ENCODE data around the gene DISC1.
"Not testable (repeated sequence)": the region's sequence is repeated elsewhere in the genome, so short reads cannot be mapped to it uniquely, and the experiment has no call there.

Gene DISC1

DNA sequence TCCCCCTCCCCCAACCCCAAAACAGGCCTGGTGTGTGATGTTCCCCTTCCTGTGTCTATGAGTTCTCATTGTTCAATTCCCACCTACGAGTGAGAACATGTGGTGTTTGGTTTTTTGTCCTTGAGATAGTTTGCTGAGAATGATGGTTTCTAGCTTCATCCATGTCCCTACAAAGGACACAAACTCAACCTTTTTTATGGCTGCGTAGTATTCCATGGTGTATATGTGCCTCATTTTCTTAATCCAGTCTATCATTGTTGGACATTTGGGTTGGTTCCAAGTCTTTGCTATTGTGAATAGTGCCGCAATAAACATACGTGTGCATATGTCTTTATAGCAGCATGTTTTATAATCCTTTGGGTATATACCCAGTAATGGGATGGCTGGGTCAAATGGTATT lies 102.4 kb downstream of the DISC1 start:
- not testable (repeated sequence) for DNase-seq (ENCODE audit: low read depth in 3 of 3)

DNA sequence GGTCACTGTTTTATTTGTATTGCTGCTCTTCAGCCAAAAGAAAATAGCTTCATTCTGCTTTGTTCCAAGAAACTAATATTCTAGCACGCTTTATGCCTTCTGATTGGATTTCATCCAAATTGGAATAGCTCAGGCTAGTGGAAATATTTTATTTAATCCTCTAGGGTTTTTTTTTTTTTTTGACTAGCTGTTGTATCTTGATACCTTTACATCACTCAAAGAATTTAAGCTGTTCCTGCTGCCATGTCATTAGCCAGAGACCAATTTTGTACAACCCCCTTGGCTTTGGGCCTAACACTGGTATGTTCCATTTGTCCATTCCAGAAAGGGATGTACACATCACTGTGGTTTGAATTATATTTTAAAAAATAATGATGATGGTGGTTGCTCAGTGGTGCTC lies 103.0 kb downstream of the DISC1 start:
- no peak for DNase-seq (ENCODE audit: low read depth in 3 of 3)

DNA sequence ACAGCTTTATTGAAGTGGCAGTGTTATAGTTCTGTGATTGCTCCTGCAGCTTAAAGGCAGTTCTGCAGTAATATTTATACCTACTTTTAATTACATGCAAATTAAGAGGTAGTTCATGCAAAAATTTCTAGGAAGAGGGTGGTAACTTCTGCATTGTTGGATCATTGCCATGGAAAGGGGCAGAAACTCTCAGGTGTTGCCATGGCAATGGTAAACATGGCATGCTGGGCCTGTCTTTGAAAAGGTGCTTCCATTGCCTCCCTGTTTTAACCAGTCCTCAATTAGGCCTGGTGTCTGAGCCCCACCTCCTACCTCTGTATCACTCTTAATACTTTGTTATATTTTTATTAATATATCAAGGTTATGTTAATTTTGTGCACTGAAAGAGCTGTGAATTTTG lies 104.7 kb downstream of the DISC1 start:
- DNase-seq (ENCODE audit: low read depth in 3 of 3) = no peak

DNA sequence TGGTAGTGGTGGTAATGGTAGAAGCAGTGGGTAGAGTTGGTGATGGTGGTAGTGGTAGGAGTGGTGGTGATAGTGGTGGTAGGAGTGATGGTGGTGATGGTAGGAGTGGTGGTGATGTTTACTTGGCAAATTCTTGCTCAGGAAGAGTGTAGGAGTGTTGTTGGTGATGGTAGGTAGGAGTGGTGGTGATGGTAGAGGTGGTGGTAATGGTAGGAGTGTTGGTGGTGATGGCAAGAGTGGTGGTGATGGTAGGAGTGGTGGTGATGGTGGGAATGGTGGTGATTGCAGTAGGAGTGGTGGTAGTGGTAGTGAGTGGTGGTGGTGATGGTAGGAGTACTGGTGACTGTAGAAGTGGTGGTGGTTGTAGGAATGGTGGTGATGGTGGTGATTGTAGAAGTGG lies 106.5 kb downstream of the DISC1 start:
- DNase-seq (ENCODE audit: low read depth in 3 of 3) = no peak

DNA sequence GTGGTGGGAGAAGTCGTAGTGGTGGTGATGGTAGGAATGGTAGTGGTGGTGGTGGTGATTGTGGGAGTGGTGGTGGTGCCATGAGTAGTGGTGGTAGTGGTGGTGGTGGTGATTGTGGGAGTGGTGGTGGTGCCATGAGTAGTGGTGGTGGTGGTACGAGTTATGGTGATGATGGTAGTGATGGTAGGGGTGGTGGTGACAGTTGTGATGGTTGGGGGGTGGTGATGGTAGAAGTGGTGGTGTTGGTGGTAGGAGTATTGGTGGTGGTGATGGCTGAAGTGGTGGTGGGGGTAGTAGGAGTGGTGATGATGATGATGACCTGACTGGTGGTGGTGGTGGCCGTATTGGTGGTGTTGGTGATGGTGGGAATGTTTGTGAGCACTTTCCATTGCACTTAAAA lies 107.1 kb downstream of the DISC1 start:
- DNase-seq (ENCODE audit: low read depth in 3 of 3) = no peak

DNA sequence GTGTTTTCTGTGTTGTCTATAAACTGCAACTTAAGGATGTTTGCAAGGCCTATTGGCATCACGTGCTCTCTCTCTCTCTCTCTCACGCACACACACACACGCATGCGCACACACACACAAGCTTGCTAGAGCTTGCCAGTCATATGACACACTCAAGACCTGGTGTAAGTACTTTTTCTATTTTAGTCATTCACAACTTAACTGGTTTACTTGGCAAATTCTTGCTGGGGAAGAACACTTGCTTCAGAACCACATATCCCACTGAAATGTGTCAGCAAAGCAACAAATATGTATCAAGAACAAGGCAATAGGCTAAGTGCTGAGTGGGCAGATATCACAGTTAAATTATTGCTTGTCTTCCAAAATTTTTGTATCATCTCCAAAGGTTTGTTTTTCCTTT lies 107.8 kb downstream of the DISC1 start:
- no peak for DNase-seq (ENCODE audit: low read depth in 3 of 3)

DNA sequence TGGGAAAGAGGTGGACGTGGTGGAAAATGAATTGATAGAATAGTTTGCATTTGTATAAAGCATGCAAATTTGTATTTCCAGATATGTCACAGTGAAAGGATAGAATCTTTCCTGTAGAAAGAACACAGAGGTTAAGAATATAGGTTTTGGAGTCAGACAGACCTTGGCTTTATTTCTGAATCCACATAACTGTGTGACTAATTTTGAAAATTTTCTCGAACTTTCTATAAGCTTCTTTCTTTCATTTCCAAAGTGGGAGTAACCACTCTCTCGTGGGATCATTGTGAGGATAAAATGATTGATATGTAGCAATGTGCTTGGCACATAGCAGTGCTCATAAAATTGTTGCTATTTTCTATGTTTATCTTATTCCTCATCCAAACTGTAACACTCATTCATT lies 108.8 kb downstream of the DISC1 start:
- DNase-seq (ENCODE audit: low read depth in 3 of 3) = no peak

DNA sequence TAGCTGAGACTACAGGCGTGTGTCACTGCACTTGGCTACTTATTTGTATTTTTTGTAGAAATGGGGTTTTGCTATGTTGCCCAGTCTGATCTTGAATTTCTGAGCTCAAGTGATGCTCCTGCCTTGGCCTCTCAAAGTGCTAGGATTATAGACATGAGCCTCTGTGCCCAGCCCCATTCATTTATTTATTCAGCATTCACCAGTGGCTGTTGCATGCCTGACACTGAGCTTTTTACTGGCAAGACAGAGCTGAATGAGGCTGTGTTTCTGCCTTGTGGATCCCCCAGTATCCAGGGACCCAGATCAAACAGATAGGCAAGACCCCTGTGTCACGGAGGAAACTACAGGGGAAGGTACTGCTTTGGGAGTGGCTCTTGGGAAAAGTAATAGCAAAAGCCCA lies 109.4 kb downstream of the DISC1 start:
- no peak for DNase-seq (ENCODE audit: low read depth in 3 of 3)

DNA sequence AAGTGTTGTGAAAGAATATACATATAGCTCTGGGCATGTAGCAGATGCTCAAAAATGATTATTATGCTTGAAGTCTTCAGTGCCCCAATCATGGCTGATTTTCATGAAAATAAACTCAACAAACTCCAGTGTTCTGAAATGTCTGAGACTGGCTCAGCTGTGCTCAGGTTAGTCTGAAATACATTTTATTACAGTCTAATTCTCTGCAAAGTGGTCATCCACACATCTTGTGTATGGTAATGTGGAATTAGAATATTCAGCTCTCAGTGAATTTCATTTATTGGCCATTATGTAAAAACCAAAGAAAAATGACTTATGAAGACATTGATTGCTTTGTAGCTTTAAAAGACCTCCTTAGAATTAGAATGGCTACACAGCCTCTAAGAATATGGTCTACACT lies 109.9 kb downstream of the DISC1 start:
- no peak for DNase-seq (ENCODE audit: low read depth in 3 of 3)

DNA sequence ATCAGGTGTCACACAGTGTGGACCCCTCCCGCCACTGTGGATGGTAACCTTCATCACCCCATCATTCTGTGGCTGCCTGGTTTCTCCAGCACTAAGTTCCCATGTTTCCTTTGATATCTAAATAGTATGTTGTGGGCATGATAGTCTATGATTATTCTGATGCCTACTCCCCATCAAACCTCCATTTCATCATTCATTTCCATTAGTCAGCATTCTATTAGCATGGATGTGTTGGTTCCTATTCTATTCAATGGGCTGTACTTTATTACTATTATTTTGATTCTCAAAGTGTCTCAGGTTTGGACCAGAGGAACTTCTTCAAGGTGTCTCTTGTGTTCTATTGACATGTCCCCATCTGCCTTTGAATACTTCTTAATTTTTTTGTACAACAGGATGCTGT lies 112.0 kb downstream of the DISC1 start:
- DNase-seq (ENCODE audit: low read depth in 3 of 3) = no peak

DNA sequence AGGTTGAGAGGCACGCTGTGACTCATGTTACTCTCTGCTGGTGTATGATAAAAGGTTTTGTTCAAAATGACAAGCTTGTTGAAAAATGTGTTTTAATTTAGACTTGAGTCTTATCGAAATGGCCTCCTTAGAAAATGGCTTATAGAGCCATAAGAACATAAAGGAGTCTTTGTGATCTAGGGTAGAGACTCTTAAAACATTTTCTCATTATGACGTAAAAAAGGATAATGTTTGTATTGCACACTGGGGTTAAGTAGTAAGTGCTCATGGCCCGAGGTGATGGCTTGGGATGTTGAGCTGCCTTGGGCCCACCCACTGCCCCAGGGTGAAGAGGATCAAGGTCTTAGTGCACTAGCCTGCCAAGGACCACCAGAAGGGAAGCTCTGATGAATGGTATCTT lies 117.4 kb downstream of the DISC1 start:
- DNase-seq (ENCODE audit: low read depth in 3 of 3) = no peak

DNA sequence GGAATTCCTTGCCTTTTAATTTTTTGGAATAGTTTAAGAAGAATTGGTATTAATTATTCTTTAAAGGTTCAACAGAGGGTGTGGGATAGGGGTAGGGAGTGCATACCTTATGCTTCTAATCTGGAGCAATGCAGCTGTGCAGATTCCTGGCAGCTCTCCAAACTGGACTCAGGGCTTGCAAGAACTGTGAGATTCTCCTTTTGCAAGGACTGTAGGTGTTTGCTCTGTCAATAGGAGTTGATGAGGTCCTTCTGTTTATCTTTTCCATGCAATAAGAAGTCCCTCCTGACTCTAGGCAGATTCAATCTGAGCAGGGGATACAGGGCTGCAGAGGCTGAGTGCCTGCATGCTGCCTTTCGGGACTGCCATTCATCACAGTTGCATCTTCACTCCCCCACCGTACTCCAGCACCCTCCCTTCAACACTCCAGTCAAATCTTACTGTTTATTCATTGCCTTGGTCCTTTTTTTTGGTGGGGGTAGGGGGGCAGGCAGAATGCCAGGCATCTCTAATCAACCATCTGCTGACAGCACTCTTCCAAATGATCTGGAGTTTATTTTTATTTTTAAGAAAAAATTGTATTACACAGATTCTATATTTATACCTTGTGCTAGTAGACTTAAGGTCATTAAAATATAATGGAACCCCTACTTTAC lies 122.3 kb downstream of the DISC1 start:
- DNase-seq (ENCODE audit: low read depth in 3 of 3) = no peak

DNA sequence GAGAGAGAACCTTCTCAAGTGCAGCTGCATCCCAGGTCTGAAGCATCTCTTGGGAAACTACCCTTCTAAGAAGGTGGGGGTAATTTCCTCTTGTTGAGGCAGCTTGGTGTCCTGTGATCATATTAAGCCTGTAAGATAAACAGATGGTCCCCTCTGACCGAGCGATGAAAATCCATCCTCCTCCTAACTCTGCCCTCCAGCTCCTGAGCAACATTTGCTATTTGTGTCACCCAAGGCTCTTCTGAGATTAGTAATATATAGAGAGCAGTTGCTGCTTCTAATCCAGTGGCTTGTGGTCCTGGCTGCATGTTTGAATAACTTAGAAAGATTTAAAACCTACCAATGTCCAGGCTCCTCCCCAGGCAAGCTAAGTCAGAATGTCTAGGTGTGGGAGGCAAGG lies 123.7 kb downstream of the DISC1 start:
- DNase-seq (ENCODE audit: low read depth in 3 of 3) = no peak

DNA sequence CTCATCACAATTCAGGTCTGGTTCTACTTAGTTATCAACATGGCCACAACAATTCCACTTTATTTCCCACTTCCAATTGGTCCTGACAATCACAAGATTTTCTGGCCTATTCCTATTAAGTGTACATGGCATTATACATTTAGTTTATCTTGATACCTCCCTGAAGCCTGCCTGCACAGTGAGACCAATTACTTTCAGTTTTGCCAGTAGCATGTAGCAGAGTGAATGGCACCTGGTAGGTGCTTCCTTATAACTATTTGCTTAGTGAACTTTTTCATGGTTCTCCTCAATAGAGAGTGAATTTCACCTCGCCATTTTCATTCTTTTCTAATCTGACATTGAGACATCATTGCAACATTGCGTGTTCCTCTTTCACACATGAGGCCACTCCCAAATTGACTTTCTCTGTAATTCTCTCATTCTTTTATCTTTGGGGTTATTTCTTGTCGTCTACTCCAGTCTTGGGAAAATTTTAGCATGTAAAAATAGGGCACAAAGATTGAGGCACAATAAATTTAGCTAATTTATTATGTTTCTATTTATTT lies 124.3 kb downstream of the DISC1 start:
- DNase-seq (ENCODE audit: low read depth in 3 of 3) = no peak

DNA sequence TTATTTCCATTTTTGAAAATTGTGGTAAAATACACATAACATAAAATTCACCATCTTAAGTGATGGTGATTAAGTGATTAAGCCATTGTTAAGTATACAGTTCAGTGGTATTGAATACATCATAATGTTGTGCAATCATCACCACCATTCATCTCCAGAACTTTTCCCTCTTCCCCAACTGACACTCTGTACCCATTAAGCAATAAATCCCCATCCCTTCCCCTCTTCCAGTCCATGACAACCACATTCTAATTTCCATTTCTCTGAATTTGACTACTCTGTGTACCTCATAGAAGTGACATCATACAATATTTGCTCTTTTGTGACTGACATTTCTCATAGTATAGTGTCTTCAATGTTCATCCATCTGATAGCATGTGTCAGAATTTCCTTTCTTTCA lies 124.8 kb downstream of the DISC1 start:
- DNase-seq (ENCODE audit: low read depth in 3 of 3) = no peak

DNA sequence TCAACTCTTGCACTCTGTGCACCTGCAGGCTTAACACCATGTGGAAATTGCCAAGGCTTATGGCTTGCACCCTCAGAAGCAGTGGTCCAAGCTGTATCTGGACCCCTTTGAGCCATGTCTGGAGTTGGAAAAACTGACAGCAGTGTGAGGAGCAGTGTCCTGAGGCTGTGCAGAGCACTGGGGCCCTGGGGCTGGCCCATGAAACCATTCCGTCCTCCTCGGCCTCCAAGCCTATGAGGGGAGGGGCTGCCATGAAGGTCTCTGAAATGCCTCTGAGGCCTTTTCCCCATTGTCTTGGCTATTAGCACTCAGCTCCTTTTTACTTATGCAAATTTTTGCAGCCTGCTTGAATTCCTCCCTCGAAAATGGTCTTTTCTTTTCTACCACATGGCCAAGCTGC lies 126.7 kb downstream of the DISC1 start:
- DNase-seq (ENCODE audit: low read depth in 3 of 3) = no peak

DNA sequence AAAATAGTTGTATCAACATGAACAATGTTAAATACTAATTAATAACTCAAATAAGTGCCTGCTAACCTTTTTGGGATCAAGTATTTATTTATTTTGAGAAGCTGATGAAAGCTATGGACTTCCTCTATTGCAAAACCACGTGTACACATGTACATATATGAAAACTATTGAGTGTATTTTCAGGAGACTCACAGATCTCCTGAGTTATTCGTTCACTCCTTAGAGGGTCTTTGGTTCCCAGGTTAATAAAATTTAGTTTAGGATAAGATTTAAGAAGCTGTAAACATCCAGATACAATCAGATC lies 130.5 kb downstream of the DISC1 start:
- no peak for DNase-seq (ENCODE audit: low read depth in 3 of 3)

DNA sequence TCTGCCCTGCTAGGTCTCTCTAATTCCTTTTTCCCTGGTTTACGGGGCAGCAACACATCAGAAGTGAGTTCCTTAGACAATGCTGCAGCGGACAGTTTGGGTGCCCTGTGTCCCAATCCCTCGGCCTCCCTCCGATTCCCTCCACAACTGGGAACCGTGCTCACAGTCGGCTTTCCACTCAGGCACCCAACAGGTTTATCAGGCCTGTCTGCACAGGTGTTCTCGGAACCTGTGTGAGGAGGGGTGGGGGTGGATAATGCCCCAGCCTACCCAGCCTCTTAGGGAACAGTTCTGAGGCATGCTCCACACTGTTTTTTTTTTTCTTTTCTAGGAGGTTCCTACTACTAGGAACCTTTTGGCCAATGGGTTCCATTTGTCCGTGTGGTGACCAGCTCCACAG lies 131.2 kb downstream of the DISC1 start:
- DNase-seq (ENCODE audit: low read depth in 3 of 3) = no peak

DNA sequence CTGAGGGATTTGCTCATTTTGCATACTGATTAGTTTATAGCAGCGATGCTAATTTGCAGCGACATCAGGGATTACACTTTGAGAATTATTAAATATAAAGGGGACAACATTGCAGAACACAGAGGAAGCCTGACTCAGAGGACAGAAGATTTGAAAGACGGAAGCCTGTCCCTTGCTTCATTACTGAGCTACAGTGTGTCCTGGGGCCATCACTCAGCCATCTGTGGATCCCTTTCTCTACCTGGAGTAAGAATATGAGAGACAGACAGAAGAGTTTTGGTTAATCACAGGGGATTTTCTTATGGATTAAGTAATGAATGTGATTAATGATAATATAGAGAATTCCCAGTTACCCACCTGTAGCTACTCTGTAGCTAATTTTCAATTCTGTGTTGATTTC lies 134.7 kb downstream of the DISC1 start:
- DNase-seq (ENCODE audit: low read depth in 3 of 3) = no peak

DNA sequence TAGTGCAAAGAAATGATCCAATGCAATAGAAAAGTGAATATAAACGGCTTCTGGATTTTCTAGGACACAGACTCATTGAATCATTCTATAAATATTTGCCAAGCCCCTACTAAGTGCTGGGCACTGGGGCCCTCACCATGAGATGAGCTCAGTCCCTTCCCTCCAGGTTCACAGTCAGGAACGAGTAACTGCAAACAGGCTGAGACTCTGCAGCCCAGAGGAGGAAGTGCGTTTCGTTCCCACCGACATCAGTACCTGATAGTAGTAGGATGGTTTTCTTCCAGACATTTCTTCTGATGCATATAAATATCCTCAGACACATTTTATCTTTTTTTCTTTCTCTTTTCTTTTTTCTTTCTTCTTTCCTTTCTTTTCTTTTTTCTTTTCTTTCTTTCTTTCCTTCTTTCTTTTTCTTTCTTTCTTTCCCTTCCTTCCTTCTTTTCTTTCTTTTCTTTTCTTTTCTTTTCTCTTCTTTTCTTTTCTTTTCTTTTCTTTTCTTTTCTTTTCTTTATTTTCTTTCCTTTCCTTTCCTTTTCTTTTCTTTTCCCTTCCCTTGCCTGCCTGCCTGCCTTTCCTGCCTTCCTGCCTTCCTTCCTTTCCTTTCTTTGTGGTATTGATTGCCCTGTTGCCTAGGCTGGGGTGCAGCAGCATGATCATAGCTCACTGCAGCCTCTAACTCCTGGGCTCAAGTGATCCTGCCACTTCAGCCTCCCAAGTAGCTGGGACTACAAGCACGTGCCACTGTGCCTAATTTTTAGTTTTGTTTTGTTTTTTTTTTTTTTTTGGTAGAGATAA lies 135.4 kb downstream of the DISC1 start:
- DNase-seq (ENCODE audit: low read depth in 3 of 3) = no peak

DNA sequence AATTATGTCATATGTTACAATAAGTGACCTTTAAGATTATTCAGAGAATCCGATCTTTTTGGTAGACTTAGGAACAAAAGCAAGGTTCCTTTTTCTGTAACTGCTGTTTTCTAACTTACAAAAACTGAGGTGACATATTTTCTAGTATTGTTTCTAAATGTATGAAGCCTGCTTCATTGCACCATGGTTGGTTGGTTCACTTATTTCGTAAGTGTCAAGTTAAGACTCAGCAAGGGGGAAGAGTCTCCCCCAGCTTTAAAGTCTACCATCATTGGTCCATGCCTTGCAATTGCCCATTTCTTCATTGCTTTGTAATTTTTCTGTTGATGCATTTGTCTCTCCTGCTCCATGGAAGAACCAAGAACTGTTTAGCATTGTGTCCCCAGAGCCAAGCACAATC lies 136.9 kb downstream of the DISC1 start:
- DNase-seq (ENCODE audit: low read depth in 3 of 3) = no peak

DNA sequence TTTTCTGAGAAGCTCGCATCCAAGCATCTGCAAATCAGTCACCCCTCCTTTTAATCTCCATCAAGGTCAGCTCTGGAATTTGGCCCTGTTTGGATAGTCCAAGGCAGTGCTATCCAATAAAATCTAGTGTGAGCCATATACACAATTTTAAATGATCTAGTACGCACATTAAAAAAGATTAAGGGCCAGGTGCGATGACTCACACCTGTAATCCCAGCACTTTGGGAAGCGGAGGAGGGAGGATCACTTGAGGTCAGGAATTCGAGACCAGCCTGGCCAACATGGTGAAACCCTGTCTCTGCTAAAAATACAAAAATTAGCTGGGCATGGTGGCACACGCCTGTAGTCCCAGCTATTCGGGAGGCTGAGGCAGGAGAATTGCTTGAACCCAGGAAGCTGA lies 139.2 kb downstream of the DISC1 start:
- not testable (repeated sequence) for DNase-seq (ENCODE audit: low read depth in 3 of 3)

DNA sequence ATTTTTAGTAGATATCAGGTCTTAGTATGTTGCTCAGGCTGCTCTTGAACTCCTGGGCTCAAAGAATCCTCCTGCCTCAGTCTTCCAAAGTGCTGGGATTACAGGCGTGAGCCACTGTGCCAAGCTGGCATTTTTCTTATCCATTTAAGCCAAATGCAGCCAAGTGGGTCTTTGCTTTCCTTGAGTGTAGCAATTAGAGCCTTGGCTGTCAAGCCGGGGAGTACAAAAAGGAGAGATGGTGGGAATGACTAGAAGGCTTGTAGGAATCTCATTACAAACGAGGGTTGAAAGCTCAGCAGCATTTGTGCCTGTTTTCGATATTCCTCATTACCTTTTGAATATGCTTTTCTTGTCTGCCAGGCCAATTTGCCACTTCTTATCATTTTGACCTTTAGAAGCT lies 140.9 kb downstream of the DISC1 start:
- no peak for DNase-seq (ENCODE audit: low read depth in 3 of 3)

DNA sequence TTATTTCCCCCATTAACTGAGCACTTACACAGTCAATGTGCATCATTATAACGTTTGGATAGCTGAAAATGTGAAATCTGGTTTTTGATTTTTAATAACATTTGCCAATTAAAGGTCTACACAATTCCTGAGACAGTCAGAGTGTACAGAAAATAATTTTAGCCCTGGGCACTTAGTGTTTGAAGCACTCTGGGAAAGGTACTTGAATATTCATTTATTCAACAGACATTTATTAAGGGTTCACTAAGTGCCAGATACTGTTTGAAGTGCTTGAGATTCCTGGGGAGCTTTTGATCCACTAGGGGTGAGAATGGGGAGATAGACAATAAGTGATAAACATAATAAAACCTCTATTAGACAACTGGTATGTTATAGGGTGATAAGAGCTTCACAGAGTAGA lies 141.8 kb downstream of the DISC1 start:
- no peak for DNase-seq (ENCODE audit: low read depth in 3 of 3)
